Measurements from ENCODE around the gene ANK3.

DNA sequence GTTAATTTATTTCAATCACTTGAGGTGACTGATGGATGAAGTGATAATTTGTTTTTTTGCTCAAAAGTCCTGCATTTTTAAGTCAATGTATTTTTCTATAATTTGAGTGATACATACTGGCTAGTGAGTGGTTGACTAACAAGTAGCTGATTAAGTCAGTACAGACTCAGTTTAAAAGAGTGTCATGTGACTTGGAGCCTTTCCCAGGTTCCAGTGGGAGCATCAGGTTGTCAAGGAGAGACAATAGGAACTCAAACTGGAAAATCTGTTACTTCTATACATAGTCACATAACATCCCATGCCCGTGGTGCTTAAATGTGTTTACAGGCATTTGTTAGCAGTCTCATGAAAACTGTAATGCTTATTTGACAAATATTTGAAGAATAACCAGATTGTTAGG, 154.7 kb downstream of the ANK3 start:
- TF ChIP-seq, protein P1, sequence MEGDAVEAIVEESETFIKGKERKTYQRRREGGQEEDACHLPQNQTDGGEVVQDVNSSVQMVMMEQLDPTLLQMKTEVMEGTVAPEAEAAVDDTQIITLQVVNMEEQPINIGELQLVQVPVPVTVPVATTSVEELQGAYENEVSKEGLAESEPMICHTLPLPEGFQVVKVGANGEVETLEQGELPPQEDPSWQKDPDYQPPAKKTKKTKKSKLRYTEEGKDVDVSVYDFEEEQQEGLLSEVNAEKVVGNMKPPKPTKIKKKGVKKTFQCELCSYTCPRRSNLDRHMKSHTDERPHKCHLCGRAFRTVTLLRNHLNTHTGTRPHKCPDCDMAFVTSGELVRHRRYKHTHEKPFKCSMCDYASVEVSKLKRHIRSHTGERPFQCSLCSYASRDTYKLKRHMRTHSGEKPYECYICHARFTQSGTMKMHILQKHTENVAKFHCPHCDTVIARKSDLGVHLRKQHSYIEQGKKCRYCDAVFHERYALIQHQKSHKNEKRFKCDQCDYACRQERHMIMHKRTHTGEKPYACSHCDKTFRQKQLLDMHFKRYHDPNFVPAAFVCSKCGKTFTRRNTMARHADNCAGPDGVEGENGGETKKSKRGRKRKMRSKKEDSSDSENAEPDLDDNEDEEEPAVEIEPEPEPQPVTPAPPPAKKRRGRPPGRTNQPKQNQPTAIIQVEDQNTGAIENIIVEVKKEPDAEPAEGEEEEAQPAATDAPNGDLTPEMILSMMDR (IDR thresholded peaks at IDR 0.05; ENCODE audit: extremely low read depth in 1 of 2, insufficient read depth in 1 of 2, low read depth in 1 of 2, low read length in 2 of 2): no peak
- TF ChIP-seq EZH2 (IDR thresholded peaks at IDR 0.05; ENCODE audit: borderline replicate concordance, low read depth, low read length, severe bottlenecking) (no peak), POLR2A (IDR thresholded peaks at IDR 0.05; ENCODE audit: low read depth, low read length) (no peak), POLR2AphosphoS5 (IDR thresholded peaks at IDR 0.05; ENCODE audit: insufficient read depth, low read depth, low read length) (no peak), MYC (IDR thresholded peaks at IDR 0.05; ENCODE audit: low read depth, low read length) (no peak)
